Measurements from ENCODE around the gene MAPK1.
"Not testable (repeated sequence)": the region's sequence is repeated elsewhere in the genome, so short reads cannot be mapped to it uniquely, and the experiment has no call there.

The MAPK1 gene

DNA sequence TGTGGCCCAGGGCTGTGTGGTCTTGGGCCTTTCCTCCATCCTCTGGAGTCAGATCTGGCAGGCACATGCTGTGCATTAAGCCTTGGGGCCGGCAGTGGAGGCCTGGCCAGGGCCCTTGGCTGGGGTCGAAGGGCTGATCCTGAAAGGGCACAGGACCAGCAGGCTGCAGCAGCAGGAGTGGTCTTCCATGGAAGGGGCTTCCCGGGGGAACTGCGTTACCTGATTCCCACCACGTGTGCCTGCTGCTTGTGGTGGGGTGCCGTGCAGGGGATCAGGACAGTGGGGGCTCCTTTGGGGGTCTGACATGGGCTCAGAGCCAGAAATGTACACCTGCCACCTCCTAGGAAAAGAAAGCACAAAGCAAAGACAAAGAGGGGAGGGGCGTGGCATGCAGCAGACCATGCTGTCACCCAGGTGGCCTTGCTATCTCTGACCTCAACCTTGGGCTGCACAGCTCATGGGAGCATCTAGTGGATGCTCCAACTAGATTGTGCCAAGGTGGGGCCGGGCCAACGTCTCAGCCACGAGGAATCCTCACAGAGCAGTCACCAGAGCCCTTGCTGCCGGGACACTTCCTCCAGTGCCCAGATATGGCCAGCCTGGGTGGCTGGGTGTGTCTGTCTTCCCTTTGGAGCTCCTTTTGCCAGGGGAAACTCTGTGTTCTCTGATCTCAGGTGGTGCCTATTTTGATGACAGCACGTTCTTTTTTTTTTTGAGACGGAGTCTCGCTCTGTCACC is 113.9 kb downstream of the MAPK1 start:
- Histone ChIP-seq H3K4me3 (ENCODE audit: low read length) (no peak overlapping the region), H3K27me3 (ENCODE audit: control insufficient read depth, low read length) (no peaks in the 10 kb centered on the region), H3F3A (ENCODE audit: control insufficient read depth, insufficient read depth) (peaks cover 3% of the 10 kb centered on the region), H4K20me1 (ENCODE audit: control insufficient read depth, insufficient read depth, low read depth, low read length) (no peaks in the 10 kb centered on the region), H3K9me3 (ENCODE audit: control insufficient read depth, insufficient read depth, low read length) (no peaks in the 10 kb centered on the region), H3K4me1 (ENCODE audit: control insufficient read depth, low read length) (peaks cover 10% of the 10 kb centered on the region), H3K36me3 (ENCODE audit: control insufficient read depth, low read length) (no peaks in the 10 kb centered on the region), H3K4me2 (ENCODE audit: low read length) (no peak overlapping the region), H3K79me2 (ENCODE audit: control insufficient read depth, low read length) (no peaks in the 10 kb centered on the region), H3K9me2 (replicated peaks; ENCODE audit: control insufficient read depth, low read length) (no peaks in the 10 kb centered on the region), H3K27ac (ENCODE audit: low read depth, low read length) (no peak overlapping the region)
- TF ChIP-seq EZH2phosphoT487 (IDR thresholded peaks at IDR 0.05; ENCODE audit: borderline replicate concordance, low read length): no peak
- TF ChIP-seq, protein P1, sequence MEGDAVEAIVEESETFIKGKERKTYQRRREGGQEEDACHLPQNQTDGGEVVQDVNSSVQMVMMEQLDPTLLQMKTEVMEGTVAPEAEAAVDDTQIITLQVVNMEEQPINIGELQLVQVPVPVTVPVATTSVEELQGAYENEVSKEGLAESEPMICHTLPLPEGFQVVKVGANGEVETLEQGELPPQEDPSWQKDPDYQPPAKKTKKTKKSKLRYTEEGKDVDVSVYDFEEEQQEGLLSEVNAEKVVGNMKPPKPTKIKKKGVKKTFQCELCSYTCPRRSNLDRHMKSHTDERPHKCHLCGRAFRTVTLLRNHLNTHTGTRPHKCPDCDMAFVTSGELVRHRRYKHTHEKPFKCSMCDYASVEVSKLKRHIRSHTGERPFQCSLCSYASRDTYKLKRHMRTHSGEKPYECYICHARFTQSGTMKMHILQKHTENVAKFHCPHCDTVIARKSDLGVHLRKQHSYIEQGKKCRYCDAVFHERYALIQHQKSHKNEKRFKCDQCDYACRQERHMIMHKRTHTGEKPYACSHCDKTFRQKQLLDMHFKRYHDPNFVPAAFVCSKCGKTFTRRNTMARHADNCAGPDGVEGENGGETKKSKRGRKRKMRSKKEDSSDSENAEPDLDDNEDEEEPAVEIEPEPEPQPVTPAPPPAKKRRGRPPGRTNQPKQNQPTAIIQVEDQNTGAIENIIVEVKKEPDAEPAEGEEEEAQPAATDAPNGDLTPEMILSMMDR (IDR thresholded peaks at IDR 0.05; ENCODE audit: low read depth, low read length, poor library complexity, severe bottlenecking): no peak

DNA sequence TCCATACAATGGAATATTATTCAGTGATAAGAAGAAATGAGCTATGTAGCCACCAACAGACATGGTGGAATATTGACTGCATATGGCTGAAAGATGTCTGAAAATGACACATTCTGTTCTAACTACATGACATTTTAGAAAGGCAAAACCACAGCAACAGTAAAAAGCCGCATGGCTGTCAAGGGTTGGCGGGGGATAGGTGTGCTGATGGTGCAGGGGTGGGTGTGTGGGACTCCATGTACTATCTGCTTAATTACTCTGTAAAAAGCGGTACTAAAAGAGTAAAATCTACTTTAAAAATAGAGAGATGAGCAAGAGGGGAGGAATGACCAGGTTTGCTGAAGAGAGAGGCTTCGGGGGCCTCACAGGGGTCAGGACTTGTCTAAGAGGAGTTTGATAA is 115.2 kb downstream of the MAPK1 start:
- H3F3A ChIP-seq (ENCODE audit: control insufficient read depth, insufficient read depth): peaks cover 3% of the 10 kb centered on the region
- H3K9me2 ChIP-seq (replicated peaks; ENCODE audit: control insufficient read depth, low read length): no peaks in the 10 kb centered on the region
- peaks cover 10% of the 10 kb centered on the region for H3K4me1 ChIP-seq (ENCODE audit: control insufficient read depth, low read length)
- H3K4me2 ChIP-seq (ENCODE audit: low read length): no peak overlapping the region
- H3K27ac ChIP-seq (ENCODE audit: low read depth, low read length): no peak overlapping the region
- no peaks in the 10 kb centered on the region for H4K20me1 ChIP-seq (ENCODE audit: control insufficient read depth, insufficient read depth, low read depth, low read length)
- no peaks in the 10 kb centered on the region for H3K79me2 ChIP-seq (ENCODE audit: control insufficient read depth, low read length)
- H3K36me3 ChIP-seq (ENCODE audit: control insufficient read depth, low read length): no peaks in the 10 kb centered on the region
- TF ChIP-seq EZH2phosphoT487 (IDR thresholded peaks at IDR 0.05; ENCODE audit: borderline replicate concordance, low read length): no peak
- TF ChIP-seq, protein P1 (IDR thresholded peaks at IDR 0.05; ENCODE audit: low read depth, low read length, poor library complexity, severe bottlenecking): no peak
- no peak overlapping the region for H3K4me3 ChIP-seq (ENCODE audit: low read length)
- H3K27me3 ChIP-seq (ENCODE audit: control insufficient read depth, low read length): no peaks in the 10 kb centered on the region; the same call in 1 of the 2 replicates
- no peaks in the 10 kb centered on the region for H3K9me3 ChIP-seq (ENCODE audit: control insufficient read depth, insufficient read depth, low read length)

DNA sequence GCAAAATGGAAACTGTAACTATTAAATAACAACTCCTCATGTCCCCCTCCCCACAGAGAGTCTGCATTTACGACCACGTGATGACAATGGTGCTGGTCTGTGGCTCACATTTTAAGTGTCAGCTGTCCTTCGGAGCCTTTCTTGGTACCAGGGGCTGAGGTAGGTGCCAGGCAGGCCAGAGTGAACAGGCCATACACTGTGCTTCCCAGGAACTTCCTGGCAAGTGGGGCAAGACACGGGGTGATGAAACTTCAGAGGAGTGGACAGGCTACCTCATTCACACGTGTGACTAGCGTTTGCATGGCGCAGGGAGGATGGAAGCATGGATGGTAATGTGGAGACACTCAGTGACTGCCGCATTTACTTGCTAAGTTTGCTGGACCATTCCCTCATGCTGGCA is 121.5 kb downstream of the MAPK1 start:
- H3K27ac ChIP-seq (ENCODE audit: low read depth, low read length): no peak overlapping the region
- peaks cover 16% of the 10 kb centered on the region for H3K27me3 ChIP-seq (ENCODE audit: control insufficient read depth, low read length)
- H3K4me2 ChIP-seq (ENCODE audit: low read length): no peak overlapping the region
- TF ChIP-seq, protein P1 (IDR thresholded peaks at IDR 0.05; ENCODE audit: low read depth, low read length, poor library complexity, severe bottlenecking): no peak
- no peak for TF ChIP-seq EZH2phosphoT487 (IDR thresholded peaks at IDR 0.05; ENCODE audit: borderline replicate concordance, low read length)
- H3K4me1 ChIP-seq (ENCODE audit: control insufficient read depth, low read length): no peaks in the 10 kb centered on the region
- no peaks in the 10 kb centered on the region for H3K79me2 ChIP-seq (ENCODE audit: control insufficient read depth, low read length)
- no peaks in the 10 kb centered on the region for H3K9me2 ChIP-seq (replicated peaks; ENCODE audit: control insufficient read depth, low read length)
- no peaks in the 10 kb centered on the region for H4K20me1 ChIP-seq (ENCODE audit: control insufficient read depth, insufficient read depth, low read depth, low read length)
- no peak overlapping the region for H3K4me3 ChIP-seq (ENCODE audit: low read length)
- no peaks in the 10 kb centered on the region for H3K36me3 ChIP-seq (ENCODE audit: control insufficient read depth, low read length)
- no peaks in the 10 kb centered on the region for H3F3A ChIP-seq (ENCODE audit: control insufficient read depth, insufficient read depth)
- no peaks in the 10 kb centered on the region for H3K9me3 ChIP-seq (ENCODE audit: control insufficient read depth, insufficient read depth, low read length)

DNA sequence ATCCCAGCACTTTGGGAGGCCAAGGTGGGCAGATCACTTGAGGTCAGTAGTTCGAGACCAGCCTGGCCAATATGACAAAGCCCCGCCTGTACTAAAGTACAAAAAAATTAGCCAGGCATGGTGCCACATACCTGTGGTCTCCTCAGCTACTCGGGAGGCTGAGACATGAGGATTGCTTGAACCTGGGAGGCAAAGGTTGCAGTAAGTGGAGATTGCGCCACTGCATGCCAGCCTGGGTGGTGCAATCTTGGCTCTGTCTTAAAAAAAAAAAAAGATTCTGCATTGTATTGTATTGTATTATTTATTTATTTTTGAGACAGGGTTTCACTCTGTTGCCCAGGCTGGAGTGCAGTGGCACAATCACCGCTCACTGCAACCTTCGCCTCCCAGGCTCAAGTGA is 122.5 kb downstream of the MAPK1 start:
- H3K9me3 ChIP-seq (ENCODE audit: control insufficient read depth, insufficient read depth, low read length); H3K36me3 ChIP-seq (ENCODE audit: control insufficient read depth, low read length); H3K4me1 ChIP-seq (ENCODE audit: control insufficient read depth, low read length); H3K4me3 ChIP-seq (ENCODE audit: low read length); H3K27ac ChIP-seq (ENCODE audit: low read depth, low read length); H3F3A ChIP-seq (ENCODE audit: control insufficient read depth, insufficient read depth); H3K9me2 ChIP-seq (replicated peaks; ENCODE audit: control insufficient read depth, low read length); H3K4me2 ChIP-seq (ENCODE audit: low read length); H4K20me1 ChIP-seq (ENCODE audit: control insufficient read depth, insufficient read depth, low read depth, low read length); H3K79me2 ChIP-seq (ENCODE audit: control insufficient read depth, low read length): not testable (repeated sequence)
- H3K27me3 ChIP-seq (ENCODE audit: control insufficient read depth, low read length): peaks cover 19% of the 10 kb centered on the region

Data from DOHH2 (cell line).